HepG2 (cell line): Measurements from ENCODE around the gene PGPEP1. TPM values are rescaled to one million over a fixed set of nuclear protein-coding genes. Genes with fewer than 3 reads are reported as not detected.
A peak's percentile ranks its signal among the peaks of the same experiment; 100 is the strongest.

Experiments
- ARNT2 ChIP-seq: sonication (generic); formaldehyde crosslinking; IDR thresholded peaks from 2 replicates; pipeline ENCODE4 v1.8.0; 2022; ENCODE audit warnings: mild to moderate bottlenecking, low read depth, missing genetic modification reagents, moderate library complexity
- BORCS8-MEF2B ChIP-seq: sonication (generic); formaldehyde crosslinking; IDR thresholded peaks from 2 replicates; pipeline ENCODE4 v1.8.0; 2022; ENCODE audit warnings: mild to moderate bottlenecking, missing genetic modification reagents
- CCDC6 ChIP-seq: sonication (generic); formaldehyde crosslinking; IDR thresholded peaks from 2 replicates; pipeline ENCODE4 v1.8.1; 2022; ENCODE audit warnings: mild to moderate bottlenecking, missing genetic modification reagents, moderate library complexity
- RARG ChIP-seq: sonication (generic); formaldehyde crosslinking; IDR thresholded peaks from 2 replicates; pipeline ENCODE4 v1.4.0; 2020; ENCODE audit warnings: low read depth, mild to moderate bottlenecking, missing genetic modification reagents
- SIN3A ChIP-seq: IDR thresholded peaks from 2 replicates; pipeline ENCODE4 v1.6.1; 2011; ENCODE audit warnings: low read depth, mild to moderate bottlenecking, control low read depth, low read length, borderline replicate concordance
- SMAD1 ChIP-seq: sonication (generic); formaldehyde crosslinking; IDR thresholded peaks from 2 replicates; pipeline ENCODE4 v1.4.0; 2020; ENCODE audit warnings: missing genetic modification reagents, low read depth, mild to moderate bottlenecking, borderline replicate concordance
- U2AF1 ChIP-seq: fragments of 200-400 bp; formaldehyde crosslinking; optimal IDR thresholded peaks from 2 replicates; pipeline ENCODE3; 2017; ENCODE audit warnings: mild to moderate bottlenecking, low read depth, low read length
- ZBTB1 ChIP-seq: sonication (generic); formaldehyde crosslinking; IDR thresholded peaks from 2 replicates; pipeline ENCODE4 v1.4.0; 2020; ENCODE audit warnings: missing genetic modification reagents, borderline replicate concordance
- ZBTB20 ChIP-seq: sonication (generic); formaldehyde crosslinking; IDR thresholded peaks from 2 replicates; pipeline ENCODE4 v1.8.1; 2023; ENCODE audit warnings: missing genetic modification reagents, low read depth, mild to moderate bottlenecking, borderline replicate concordance
- ZBTB38 ChIP-seq: sonication (generic); formaldehyde crosslinking; IDR thresholded peaks from 2 replicates; pipeline ENCODE4 v1.5.1; 2020; ENCODE audit warnings: mild to moderate bottlenecking, missing genetic modification reagents
- ZMYM3 ChIP-seq: sonication (generic); formaldehyde crosslinking; IDR thresholded peaks from 2 replicates; pipeline ENCODE4 v1.5.1; 2020; ENCODE audit warnings: mild to moderate bottlenecking, missing genetic modification reagents
- ZNF10 ChIP-seq: sonication (generic); formaldehyde crosslinking; IDR thresholded peaks from 2 replicates; pipeline ENCODE4 v1.4.0; 2020; ENCODE audit warnings: mild to moderate bottlenecking, low read depth, missing genetic modification reagents, borderline replicate concordance
- ZNF225 ChIP-seq: sonication (generic); formaldehyde crosslinking; IDR thresholded peaks from 2 replicates; pipeline ENCODE4 v1.4.0; 2020; ENCODE audit warnings: mild to moderate bottlenecking, missing genetic modification reagents
- ZNF232 ChIP-seq: sonication (generic); formaldehyde crosslinking; IDR thresholded peaks from 2 replicates; pipeline ENCODE4 v1.4.0; 2020; ENCODE audit warnings: missing genetic modification reagents, borderline replicate concordance
- ZSCAN20 ChIP-seq: sonication (generic); formaldehyde crosslinking; IDR thresholded peaks from 2 replicates; pipeline ENCODE4 v1.4.0; 2020; ENCODE audit warnings: missing genetic modification reagents, mild to moderate bottlenecking, borderline replicate concordance
- polyA plus RNA-seq, 8 experiments: library from polyadenylated mRNA; depleted of rRNA in 3 of 8; stranded (reverse) in 7 of 8; unstranded in 1 of 8; fragments of >200 nt; fragmentation: Illumina TruSeq in 4 of 8; extraction: Trizol in 4 of 8; gene quantifications; 2 replicates each; pipeline versions ENCODE4 v1.2.1 to v1.2.3, GENCODE V29; 2011 to 2016; ENCODE audit warnings: low read depth in 4 of 8, missing spikeins in 1 of 8, mixed read lengths in 1 of 8; ENCODE audit not compliant: insufficient read depth in 1 of 8
- total RNA-seq, 5 experiments: library from RNA; depleted of rRNA; stranded (reverse); fragments of >200 nt; fragmentation: Illumina TruSeq; extraction: Trizol; gene quantifications; 2 replicates each; pipeline ENCODE4 v1.2.3, GENCODE V29; 2016; ENCODE audit warnings: low read depth in 1 of 5
- TF ChIP-seq, protein P1 (sequence below): sonication (generic); formaldehyde crosslinking; IDR thresholded peaks from 2 replicates; pipeline ENCODE4 v1.5.0; 2020; ENCODE audit warnings: mild to moderate bottlenecking, missing genetic modification reagents
- TF ChIP-seq, protein P2 (sequence below): IDR thresholded peaks from 2 replicates; pipeline ENCODE4 v1.6.1; 2016; ENCODE audit warnings: missing biosample characterization, missing genetic modification reagents, low read depth
- TF ChIP-seq, protein P3 (sequence below): sonication (generic); formaldehyde crosslinking; IDR thresholded peaks from 2 replicates; pipeline ENCODE4 v1.5.0; 2020; ENCODE audit warnings: mild to moderate bottlenecking, missing genetic modification reagents
- TF ChIP-seq, protein P4 (sequence below): sonication (generic); formaldehyde crosslinking; IDR thresholded peaks from 2 replicates; pipeline ENCODE4 v1.4.0; 2020; ENCODE audit warnings: missing genetic modification reagents, borderline replicate concordance

PGPEP1 gene
- total and polyA plus RNA-seq, 2 of the 13 experiments (the other 11 are each of a cell fraction or from before 2014, with no cell fraction given) = 53.1 to 56.6 TPM

DNA sequence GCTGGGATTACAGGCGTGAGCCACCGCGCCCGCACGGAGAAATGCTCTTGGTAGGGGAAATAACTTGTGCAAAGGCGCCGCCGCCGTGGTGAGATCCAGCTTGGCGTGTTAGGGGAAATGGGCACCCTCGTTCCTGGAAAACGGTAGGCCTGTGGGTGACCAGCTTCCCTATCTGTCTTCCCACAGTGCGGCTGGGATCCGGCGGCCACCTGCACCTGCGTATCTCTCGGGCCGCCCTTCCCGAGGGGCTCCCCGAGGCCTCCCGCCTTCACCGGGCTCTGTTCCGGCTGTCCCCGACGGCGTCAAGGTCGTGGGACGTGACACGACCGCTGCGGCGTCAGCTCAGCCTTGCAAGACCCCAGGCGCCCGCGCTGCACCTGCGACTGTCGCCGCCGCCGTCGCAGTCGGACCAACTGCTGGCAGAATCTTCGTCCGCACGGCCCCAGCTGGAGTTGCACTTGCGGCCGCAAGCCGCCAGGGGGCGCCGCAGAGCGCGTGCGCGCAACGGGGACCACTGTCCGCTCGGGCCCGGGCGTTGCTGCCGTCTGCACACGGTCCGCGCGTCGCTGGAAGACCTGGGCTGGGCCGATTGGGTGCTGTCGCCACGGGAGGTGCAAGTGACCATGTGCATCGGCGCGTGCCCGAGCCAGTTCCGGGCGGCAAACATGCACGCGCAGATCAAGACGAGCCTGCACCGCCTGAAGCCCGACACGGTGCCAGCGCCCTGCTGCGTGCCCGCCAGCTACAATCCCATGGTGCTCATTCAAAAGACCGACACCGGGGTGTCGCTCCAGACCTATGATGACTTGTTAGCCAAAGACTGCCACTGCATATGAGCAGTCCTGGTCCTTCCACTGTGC lies 47.9 kb downstream of the PGPEP1 start (continued):
- TF ChIP-seq, protein P1, sequence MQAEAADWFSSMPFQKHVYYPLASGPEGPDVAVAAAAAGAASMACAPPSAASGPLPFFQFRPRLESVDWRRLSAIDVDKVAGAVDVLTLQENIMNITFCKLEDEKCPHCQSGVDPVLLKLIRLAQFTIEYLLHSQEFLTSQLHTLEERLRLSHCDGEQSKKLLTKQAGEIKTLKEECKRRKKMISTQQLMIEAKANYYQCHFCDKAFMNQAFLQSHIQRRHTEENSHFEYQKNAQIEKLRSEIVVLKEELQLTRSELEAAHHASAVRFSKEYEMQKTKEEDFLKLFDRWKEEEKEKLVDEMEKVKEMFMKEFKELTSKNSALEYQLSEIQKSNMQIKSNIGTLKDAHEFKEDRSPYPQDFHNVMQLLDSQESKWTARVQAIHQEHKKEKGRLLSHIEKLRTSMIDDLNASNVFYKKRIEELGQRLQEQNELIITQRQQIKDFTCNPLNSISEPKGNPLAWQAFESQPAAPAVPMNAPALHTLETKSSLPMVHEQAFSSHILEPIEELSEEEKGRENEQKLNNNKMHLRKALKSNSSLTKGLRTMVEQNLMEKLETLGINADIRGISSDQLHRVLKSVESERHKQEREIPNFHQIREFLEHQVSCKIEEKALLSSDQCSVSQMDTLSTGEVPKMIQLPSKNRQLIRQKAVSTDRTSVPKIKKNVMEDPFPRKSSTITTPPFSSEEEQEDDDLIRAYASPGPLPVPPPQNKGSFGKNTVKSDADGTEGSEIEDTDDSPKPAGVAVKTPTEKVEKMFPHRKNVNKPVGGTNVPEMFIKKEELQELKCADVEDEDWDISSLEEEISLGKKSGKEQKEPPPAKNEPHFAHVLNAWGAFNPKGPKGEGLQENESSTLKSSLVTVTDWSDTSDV (CRISPR knock-in tag) = 0 out of 2 replicates have a peak, but pooled peaks have one; percentile 59
- TF ChIP-seq, protein P2, sequence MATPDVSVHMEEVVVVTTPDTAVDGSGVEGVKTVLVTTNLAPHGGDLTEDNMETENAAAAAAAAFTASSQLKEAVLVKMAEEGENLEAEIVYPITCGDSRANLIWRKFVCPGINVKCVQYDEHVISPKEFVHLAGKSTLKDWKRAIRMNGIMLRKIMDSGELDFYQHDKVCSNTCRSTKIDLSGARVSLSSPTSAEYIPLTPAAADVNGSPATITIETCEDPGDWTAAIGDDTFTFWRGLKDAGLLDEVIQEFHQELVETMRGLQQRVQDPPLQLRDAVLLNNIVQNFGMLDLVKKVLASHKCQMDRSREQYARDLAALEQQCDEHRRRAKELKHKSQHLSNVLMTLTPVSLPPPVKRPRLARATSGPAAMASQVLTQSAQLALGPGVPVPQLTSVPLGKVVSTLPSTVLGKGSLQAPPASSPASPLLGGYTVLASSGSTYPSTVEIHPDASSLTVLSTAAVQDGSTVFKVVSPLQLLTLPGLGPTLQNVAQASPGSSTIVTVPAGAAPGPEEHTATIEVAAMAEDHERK (CRISPR knock-in tag) = no peak
- TF ChIP-seq SMAD1 (CRISPR knock-in tag) (peak; percentile 84; the same call in 1 of the 2 replicates), ZNF232 (CRISPR knock-in tag) (peak; percentile 61), ZNF10 (CRISPR knock-in tag) (no peak), ZMYM3 (CRISPR knock-in tag) (peak; percentile 69; the same call in 1 of the 2 replicates), ZBTB38 (CRISPR knock-in tag) (peak; percentile 100), ZNF225 (CRISPR knock-in tag) (no peak), U2AF1 (no peak), ZBTB1 (no peak), ZSCAN20 (0 out of 2 replicates have a peak, but pooled peaks have one; percentile 67), ARNT2 (CRISPR knock-in tag) (peak; percentile 93), SIN3A (peak; percentile 40; the same call in 1 of the 2 replicates), ZBTB20 (CRISPR knock-in tag) (no peak; the same call in 1 of the 2 replicates), BORCS8-MEF2B (CRISPR knock-in tag) (peak; percentile 79), RARG (CRISPR knock-in tag) (0 out of 2 replicates have a peak, but pooled peaks have one; percentile 37), CCDC6 (CRISPR knock-in tag) (peak; percentile 91; the same call in 1 of the 2 replicates)
- TF ChIP-seq, protein P3, sequence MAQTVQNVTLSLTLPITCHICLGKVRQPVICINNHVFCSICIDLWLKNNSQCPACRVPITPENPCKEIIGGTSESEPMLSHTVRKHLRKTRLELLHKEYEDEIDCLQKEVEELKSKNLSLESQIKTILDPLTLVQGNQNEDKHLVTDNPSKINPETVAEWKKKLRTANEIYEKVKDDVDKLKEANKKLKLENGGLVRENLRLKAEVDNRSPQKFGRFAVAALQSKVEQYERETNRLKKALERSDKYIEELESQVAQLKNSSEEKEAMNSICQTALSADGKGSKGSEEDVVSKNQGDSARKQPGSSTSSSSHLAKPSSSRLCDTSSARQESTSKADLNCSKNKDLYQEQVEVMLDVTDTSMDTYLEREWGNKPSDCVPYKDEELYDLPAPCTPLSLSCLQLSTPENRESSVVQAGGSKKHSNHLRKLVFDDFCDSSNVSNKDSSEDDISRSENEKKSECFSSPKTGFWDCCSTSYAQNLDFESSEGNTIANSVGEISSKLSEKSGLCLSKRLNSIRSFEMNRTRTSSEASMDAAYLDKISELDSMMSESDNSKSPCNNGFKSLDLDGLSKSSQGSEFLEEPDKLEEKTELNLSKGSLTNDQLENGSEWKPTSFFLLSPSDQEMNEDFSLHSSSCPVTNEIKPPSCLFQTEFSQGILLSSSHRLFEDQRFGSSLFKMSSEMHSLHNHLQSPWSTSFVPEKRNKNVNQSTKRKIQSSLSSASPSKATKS = no peak; the same call in 1 of the 2 replicates
- TF ChIP-seq, protein P4, sequence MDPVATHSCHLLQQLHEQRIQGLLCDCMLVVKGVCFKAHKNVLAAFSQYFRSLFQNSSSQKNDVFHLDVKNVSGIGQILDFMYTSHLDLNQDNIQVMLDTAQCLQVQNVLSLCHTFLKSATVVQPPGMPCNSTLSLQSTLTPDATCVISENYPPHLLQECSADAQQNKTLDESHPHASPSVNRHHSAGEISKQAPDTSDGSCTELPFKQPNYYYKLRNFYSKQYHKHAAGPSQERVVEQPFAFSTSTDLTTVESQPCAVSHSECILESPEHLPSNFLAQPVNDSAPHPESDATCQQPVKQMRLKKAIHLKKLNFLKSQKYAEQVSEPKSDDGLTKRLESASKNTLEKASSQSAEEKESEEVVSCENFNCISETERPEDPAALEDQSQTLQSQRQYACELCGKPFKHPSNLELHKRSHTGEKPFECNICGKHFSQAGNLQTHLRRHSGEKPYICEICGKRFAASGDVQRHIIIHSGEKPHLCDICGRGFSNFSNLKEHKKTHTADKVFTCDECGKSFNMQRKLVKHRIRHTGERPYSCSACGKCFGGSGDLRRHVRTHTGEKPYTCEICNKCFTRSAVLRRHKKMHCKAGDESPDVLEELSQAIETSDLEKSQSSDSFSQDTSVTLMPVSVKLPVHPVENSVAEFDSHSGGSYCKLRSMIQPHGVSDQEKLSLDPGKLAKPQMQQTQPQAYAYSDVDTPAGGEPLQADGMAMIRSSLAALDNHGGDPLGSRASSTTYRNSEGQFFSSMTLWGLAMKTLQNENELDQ = no peak
